GM19099 (cell line): ENCODE measurements around the gene RHAG.

Source experiments
- POLR2A ChIP-seq: IDR thresholded peaks from 3 replicates; pipeline ENCODE4 v1.6.1; 2011; ENCODE audit warnings: low read depth; ENCODE audit not compliant: insufficient read length; ENCODE audit errors: extremely low read depth

The RHAG gene

DNA sequence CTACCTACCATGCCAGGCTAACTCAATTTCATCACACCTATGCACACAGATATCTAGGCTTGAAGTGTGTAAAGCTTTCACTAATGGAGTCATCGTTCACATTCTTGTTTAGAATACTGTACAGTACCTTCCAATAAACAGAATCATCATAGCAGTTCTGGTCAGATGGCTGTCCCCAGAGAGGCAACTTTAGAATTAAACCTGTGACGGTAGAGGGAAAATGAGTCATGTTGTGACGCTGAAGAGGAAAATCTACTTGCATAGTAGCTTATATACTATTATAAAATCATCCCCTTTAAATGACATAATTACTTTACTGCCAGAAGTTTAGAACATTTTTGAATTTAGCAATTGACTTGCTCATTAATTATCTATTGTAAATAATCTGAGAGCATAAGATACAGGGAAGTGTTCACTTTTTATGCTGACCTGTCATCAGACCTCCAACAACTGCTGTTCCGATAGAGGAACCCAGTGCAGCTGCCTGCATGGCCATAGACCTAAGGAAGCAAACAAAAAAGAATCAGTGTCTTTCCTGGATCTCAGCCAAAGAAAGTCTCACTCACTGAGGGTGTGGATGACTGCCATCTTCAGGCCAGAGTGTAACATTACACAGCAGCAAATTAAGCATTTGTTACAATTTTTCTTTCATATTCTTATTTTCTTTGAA, 29.8 kb downstream of the RHAG start:
- no peak for TF ChIP-seq POLR2A

DNA sequence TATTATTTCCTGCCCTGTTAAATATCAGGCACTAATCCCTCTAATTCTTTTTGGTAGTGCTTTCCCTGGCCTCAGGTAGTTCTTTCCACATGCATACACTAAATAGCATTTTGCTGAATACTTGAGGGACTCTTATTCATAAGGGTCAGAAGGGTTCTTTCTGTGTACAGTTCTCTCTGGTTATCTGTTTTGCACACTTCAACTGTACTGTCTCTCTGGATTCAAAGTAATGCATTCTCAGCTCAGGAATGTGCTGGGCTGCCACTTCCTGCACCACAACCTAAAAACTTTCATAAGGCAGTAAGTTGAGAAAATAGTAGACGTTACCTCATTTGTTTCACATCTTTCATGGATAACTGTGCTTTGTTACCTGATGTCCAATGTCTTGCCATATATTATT, 54.1 kb downstream of the RHAG start:
- TF ChIP-seq POLR2A = no peak

DNA sequence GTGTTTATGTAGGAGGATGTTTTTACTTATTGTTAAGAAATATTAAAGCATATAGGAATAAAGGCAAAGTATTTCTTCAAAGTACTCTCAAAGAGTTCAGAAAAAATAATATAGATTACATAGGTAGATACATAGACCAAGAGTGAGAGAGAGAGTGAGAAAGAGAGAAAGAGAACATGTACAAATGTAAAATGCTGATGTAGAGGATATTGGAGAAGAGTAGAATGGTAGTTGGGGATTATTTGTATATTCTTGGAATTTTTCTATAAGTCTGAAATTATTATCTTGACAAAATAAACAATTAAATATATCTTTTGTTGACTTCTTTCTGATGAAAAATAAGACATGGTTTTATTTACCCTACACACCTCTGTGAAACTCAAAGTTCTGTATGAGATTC, 57.0 kb downstream of the RHAG start:
- no peak for TF ChIP-seq POLR2A

DNA sequence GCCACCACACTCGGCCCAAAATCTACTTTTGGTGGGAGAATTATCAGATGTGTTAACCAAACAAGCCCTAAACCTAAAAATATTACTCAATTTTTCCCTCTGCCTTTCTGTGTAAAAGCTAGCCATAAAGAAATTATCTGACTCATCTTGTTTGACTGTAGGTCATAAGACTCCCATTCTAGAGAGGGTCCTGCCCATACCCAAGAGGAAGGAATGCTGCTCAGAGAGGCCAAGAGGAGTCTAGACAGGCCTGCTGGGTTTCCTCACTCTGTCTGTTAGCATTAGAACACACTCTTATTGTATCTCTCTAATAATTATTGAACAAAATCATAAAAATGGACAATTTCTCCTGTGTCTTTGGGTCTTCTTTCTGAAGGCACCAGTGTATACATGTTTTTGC, 60.0 kb downstream of the RHAG start:
- TF ChIP-seq POLR2A = no peak

DNA sequence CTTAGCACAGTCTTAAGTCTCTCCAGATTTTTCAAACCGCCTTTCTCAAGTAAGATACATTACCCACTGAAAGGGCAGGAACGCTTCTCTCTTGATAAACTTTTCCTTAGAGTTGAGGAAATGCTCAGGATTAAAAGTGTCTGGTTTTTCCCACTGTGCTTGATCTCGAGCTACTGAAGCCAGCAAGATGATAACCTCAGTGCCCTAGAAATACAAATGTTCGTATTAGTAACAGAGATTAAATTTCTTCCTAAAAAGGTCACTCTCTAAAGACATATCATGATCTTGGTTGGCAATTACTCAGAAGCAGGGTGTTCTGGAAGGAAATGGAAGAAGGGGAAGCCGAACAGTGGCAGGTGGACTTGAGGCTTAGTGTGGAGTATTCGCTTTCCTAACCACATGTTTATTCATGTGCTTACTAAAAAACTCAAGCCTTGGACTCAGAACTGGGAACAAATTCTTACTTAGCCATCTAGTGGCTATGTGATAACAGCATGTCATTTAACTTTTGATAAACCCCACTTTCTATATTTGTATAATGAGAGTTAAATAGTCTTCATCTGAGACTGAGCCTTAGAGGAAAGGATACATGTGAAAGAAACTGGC, 66.1 kb downstream of the RHAG start:
- TF ChIP-seq POLR2A = no peak

DNA sequence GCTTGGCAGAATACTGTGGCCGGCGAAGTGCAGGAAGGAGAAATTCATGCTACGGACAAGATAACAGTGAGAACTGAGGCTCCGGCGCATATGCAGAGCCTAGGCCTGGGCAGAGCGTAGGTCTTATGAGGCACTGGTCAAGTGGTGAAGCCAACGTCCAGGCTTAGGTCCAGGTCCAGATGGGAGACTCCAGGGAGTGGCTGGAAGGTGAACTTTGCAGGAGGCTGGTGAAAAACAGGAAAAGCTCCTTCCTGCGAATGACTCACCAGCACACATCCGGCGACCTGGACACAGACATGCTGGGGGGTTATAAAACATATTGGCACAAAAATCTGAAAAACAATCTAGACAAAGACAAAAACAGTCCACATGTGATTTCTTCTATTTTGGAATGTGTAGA, 70.8 kb downstream of the RHAG start:
- TF ChIP-seq POLR2A = no peak

DNA sequence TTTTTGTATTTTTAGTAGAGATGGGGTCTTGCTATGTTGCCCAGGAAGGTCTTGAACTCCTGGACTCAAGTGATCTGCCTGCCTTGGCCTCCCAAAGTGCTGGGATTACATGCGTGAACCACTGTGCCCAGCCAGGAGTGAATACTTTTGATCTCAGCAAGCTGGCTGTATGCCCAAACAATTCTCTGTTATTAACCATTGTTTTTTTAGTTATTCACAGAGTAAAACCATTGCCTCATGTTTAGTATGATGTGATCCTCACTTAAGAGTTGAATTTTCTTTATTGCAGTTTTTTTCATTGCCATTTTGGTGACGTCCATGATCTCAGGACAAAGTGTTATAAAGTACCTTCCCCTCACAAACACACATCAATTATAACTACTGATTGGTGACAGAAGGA, 71.4 kb downstream of the RHAG start:
- TF ChIP-seq POLR2A = no peak

DNA sequence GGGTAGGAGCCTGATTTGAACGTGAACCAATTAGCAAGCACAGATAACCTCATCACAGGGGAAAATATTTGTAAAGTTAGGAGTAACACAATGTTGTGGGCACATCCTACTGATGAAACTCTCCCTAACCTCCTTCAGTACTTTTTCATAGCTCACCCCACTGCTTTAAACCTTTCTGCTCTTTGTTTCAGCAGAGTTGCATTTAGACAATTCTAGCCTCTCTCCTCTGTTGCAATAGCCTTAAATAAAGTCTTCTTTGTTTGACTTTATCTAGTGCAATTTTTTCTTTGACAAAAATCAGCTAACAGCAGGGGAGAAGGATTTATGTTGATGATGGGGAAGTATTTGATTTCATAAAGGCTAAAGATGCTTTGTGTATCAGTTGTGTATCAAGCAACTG, 72.1 kb downstream of the RHAG start:
- TF ChIP-seq POLR2A = no peak

DNA sequence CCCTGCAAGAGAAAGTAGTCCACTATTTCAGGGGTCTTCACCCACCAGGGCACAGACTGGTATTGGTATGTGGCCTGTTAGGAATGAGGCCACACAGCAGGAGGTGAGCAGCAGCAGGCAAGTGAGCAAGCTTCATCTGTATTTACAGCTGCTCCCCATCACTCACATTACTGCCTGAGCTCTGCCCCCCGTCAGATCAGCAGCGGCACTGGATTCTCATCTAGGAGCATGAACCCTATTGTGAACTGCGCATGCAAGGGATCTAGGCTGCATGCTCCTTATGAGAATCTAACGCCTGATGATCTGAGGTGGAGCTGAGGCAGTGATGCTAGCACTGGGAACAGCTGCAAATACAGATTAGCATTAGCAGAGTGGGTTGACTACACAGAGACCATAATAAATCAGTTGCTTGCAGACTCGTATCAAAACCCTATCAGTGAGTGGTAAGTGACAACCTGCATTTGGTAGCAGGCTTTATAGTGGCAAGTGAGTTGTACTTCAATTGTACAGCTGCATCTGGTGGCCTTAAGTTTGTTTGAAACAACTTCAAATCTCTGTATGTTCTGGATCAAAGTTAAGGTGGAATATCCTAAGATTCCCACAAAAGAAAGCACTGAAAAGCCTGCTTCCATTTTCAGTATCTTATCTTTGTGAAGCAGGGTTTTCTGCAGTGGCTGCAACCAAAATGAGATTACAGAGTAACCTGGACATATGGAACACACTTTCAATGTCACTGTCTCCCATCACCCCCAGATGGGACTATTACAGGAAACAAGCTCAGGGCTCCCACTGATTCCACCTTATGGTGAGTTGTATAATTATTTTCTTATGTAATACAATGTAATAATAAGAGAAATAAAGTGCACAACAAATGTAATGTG, 73.4 kb downstream of the RHAG start:
- no peak for TF ChIP-seq POLR2A

DNA sequence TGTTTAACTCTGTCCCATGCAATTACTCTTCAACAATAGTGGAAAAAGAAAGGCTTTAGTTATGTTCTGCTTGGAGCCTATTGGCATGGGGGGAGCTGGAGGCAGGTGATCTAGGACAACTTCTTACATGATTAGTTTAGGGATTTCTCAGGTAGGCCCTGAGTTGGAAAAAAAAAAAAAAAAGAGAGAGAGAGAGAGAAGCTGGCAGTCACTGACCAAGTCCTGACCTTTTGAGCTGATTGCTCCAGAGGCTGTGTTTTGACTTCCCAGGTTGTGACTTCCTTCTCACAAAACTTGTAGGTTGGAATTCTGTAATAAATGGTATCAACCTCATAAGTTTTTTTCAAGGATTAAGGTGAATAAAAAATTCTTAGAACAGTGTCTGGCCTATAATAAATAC, 78.4 kb downstream of the RHAG start:
- no peak for TF ChIP-seq POLR2A

DNA sequence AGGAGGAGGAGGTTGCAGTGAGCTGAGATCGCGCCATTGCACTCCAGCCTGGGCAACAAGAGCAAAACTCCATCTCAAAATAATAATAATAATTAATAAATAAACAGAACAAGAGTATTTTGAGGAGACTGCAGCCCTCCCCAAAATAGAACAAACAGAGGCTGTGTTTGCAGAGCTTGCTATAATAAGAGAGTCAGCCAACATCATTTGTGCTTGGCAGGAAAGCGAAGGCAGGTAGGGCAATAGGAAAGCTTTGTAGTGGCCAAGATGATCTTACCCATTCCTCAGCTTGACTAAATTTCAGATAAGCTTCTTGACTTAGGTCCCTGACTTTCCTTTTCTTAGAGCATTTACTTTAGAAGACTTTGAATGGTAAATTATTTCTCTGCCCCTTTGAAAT, 79.5 kb downstream of the RHAG start:
- no peak for TF ChIP-seq POLR2A

DNA sequence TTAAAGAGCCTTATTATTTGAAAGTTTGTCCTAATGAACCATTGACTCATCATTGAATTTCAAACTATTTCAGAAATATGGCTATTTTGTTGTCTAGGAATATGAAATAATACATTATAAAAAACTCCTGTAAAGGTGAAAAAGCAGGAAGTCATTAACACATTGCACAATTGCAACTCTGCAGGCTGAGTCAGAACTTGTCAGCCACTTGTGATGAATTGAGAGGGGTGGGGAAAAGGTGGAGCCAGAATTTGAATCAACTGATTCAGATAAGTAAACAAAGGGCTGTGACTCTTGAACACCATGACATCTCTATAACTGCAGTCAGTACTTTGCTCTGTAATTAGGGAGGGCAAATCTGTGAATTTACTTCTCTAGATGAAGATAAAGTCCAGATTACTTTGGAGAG, 80.2 kb downstream of the RHAG start:
- no peak for TF ChIP-seq POLR2A

DNA sequence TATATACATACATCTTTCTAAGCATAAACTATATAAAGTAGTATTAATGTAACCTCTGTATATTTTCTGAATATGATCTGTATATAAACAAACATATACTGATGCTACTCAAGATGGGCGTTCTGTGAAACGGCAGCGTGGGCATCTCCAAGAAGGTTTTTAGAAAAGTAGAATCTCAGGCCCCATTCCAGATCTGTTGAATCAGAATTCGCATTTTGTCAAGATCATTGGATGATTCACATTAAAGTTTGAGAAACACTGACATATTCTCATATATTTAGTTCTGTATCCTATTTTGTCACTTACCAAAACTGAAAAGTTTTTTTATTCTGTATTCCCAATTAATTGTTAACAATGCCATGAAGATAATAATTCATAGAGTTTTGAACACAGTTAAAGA, 80.7 kb downstream of the RHAG start:
- TF ChIP-seq POLR2A = no peak
